GM21360 (cell line): ENCODE measurements around the gene CXCR5.

ENCODE experiments used
- ATAC-seq: cut with Tn5 transposase; IDR thresholded peaks from one replicate; pipeline ENCODE4 v1.9.1; 2021; ENCODE audit warnings: mild to moderate bottlenecking, moderate library complexity; ENCODE audit not compliant: unreplicated experiment

The CXCR5 gene

DNA sequence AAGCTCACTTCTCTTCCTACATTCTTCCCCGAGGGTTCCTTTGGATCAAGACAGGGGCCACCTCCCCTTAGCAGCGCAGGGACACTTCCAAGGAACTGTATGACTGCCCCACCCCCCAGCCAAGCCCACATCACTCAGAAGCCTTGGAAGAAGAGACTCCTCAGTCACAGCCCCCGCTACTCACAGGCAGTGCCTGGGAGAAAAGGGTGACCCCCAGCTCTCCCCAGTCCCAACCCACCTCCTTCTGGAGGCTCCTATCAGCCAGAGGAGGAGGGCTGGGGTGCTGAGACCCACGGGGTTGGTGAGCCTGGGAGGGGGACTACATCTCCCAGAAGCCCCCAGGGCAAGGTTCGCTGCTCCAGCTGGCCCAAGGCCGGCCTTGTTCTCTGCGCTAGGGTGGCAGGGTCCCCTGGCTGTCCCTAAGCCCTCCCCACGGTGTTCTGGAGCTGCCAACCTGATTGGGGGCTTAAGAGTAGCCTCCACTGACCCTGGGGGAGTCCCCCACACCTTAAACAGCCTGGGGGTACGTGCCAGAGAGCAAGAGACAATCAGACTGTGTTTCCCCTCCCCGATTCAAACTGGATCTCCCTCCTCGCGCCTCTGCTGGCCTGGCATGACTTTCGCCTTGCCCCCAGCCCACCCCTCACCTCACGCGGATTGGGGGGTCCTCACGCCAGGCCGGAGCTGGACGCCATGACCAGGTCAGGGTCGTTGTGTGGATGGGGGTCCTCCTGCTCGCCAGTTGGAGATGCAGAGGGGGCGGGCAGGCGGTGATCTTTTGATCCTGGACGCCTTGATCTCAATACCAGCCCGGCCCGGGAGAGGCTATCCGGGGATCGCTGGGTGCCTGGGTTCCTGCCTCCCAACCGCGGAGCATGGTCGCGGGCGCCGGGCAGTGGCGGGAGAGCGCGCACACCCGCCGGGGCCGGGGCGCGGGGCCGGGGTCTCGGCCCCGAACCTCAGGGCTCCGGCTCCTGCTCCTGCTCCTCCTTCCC is 41.2 kb downstream of the CXCR5 start:
- no peak for ATAC-seq

DNA sequence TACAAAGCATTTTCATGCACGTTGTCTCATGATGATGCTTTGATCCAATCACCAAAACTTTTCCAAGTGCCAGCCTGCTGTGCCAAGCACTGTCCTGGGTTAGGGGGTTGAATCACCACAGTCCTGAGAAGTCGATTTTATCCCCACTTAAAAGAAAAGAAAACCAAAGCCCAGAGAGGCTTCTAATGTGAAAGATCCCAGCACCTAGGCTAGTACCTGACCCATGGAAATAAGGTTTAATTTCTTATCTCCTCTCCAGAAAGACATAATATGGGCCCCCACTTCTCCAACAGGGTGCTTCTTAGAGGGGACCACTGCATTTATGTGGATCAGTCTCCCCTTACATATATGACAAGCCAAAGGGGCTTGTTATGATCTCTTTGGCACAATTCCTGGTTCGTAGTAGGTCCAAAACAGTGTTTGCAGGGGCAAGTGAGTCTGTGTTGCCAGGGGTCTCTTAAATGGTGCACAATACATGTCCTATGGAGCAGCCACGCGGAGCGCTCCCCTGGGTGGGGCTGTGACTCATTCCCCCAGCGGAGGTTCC is 43.9 kb downstream of the CXCR5 start:
- ATAC-seq, result no peak

DNA sequence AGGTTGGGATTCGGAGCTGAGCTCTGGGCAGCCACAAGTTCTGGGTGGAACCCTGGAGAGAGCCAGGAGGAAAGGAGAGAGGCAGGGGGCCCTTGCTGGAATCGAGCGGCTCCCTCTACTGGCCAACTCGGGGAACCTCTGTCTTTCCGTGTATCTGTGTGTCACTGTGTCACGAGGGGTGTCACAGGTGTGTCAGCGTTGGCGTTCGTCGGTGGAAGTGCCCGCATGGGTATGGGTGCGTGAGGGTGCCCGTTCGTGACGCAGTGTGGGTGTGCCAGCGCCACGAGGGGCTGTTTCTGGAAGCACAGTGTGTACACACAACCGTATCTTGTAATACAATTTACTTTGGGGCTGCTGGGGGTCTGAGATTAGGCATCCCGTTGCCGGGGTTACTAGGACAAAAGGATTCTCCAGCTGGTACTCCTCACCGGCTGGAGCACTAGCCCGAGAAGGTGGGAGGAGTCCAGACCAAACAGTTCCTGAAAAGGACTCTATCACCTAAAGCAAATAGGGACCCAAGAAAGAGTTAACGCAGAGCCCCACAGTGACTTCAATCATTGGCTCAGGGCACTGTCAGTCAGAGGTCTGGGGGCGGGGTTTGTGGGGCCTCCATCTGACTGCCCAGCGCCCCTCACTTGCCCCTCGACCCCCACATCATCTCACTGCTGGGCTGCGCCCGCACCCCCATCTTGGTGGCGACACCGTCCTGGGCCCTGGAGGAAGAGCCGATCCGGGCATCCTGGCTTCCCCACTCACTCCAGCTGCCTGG is 44.6 kb downstream of the CXCR5 start:
- ATAC-seq, result peak; percentile 37

DNA sequence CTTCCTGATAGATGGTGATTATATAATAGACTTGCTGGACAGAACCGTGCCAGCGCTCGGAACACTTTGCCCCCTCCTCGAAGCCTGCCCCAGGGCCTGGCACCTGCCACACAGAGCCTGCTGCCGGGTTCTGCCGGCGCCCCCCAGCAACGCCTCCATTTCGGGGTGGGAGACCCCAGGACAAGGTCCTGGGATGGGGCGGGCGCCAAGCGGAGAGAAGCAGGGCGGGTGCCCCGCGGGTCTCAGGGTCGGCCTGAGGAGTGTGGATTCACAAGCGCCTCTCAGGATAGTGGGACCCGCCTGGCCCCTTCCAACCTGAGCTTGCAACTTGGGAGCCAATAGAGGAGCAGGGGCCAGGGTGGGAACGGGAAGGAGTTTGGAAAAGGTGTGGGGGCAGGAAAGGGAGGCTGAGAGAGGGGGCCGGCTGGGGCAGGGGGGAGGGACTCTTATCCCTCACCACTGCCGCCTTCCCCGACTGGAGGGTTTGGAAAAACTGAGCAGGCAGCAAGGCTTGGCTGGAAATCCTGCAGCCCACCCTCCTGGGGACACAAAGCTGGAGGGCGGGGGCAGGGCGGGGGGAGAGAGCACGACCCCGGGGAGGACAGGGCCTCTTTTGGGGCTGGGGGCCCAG is 45.3 kb downstream of the CXCR5 start:
- peak; percentile 3 for ATAC-seq

DNA sequence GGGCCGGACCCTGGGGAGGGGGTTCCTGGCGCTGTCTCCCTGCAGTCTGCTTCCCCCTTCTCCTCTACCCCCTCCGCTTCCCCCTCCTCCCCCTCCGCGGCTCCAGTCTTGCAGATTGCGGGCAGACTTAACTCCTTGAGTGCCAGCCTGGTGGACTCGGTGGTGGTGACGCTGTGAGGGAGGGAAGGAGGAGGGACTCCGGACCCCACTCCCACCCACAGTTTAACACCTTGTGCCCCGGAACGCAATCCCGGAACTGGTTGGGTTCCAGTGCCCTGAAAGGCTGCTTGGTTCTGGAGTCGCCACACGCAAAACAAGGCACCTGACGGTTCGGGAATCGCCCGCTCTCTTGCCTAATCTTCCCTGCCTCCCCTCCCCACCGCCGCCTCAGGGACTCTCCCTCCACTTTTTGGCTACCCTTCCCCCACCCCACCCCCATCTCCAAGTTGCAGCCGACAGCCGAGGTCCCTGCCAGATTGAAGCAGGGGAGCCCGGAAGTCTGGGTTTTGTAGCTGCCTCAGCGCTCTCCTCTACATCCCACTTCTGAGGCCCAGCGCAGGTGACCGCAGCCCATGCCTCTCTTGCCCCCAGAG is 45.9 kb downstream of the CXCR5 start:
- no peak for ATAC-seq

DNA sequence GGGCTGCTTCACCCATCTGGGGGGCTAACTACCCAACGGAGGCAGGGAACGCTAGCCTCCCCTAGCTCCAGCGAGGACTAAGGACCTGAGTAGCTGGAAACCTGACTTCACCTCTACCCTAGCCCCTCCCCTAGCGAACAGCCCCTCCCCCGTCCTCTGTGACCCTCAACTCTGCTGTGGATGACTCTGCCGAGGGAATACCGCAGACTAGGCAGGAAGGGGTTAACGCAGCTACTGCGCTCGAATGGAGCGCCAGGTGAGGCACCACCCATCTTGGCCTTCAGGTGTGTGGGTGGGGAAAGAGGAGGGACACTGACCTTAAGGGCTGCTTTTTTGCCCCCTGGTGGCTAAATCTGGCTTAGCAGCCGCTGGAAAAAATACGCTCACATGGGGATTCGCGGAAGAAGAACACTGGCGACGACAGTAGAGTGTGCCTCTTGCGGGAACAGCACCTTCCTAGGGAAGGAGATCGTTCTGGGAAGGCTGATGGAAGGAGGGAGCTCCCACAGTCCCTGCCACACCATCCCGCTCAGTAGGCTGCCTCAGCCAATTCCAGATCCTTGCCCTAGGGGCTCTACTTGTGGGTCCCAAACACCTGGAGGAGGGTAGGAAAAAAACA is 46.5 kb downstream of the CXCR5 start:
- ATAC-seq, result no peak

DNA sequence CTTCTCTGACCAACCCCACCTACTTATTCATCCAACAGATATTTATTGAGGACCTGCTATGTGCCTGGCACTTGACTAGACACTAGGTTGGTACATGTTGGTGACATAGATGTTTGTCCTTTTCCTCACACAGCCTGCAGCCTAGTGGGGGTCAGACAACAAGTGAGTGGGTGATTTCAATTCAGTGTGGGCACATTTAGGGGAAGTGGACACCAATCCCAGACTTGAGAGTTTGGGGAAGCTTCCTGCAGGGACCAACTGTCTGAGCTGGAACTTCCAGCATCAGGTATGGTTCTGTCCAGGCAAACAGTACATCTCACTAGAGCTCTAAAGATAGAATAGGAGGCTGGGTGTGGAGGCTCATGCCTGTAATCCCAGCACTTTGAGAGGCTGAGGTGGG is 47.9 kb downstream of the CXCR5 start:
- no peak for ATAC-seq

DNA sequence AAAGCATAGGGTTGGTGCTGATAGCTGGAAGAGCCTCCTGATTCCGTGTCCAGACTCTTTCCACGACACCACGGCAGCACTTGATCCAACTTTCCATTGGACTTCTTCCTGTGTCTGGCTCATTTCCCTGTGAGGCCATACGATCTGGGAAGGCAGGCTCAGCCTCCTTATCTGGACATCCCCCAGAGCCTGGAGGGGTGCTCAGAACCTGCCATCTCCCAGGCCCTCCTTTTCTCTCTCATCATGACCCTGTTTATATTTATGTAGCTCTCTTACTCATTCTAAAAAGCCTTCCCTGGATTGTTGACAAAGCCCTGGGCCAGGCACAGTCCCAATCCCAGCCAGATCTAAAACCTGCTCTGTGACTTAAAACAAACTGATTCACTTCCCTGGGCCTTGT is 49.8 kb downstream of the CXCR5 start:
- ATAC-seq, result no peak

DNA sequence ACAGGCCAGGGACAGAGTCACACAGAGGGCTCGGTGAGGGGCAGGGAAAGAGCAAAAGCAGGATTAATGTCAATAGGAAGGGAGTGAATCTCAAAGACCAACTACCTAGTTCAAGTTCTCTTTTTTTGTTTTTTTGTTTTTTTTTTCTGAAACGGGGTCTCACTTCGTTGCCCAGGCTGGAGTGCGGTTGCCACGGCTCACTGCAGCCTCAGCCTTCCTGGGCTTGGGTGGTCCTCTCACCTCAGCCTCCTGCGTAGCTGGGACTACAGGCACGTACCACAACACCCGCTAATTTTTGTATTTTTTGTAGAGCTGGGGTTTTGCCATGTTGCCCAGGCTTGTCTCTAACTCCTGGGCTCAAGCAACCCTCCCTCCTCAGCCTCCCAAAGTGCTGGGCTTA is 51.7 kb downstream of the CXCR5 start:
- ATAC-seq, result no peak

DNA sequence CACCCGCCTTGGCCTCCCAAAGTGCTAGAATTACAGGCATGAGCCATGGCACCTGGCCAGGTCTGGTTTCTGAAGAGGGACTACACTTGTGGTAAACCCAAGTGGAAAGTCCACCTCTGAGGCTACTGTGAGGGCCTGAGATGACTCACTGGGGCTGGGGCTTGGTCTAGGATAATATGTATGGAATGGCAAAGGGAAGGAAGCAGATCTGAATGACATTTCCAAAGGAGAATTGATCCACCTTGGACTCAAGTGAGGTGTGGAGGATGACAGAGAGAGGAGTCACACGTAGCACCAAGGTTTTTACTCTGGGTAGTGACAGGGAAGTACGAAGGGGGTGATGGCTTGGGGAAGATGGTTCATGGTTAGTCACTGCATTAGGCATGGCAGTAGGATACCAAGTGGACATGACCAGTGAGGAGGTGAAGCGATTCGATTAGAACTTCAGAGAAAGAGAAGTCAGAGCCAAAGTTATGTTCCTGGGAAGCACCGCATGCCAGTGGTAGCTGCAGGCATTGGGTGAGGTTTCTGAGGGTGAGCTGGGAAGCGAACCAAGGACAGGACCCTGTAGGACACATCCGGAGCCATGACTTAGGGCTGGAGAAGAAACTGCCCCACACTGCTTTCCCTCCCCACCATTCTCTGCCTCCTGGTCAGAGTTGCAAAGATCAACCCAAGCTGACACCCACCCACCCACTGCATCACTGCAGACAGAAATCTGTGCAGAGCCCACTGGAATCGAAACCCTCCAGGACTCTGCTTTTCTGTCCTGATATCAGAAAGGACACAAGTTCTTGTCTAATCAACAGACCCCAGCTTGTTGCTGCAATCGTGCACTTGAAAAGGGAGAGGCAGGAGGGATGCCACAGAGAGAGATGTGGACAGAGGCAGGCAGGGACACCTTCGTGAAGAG is 55.1 kb downstream of the CXCR5 start:
- ATAC-seq, result no peak

DNA sequence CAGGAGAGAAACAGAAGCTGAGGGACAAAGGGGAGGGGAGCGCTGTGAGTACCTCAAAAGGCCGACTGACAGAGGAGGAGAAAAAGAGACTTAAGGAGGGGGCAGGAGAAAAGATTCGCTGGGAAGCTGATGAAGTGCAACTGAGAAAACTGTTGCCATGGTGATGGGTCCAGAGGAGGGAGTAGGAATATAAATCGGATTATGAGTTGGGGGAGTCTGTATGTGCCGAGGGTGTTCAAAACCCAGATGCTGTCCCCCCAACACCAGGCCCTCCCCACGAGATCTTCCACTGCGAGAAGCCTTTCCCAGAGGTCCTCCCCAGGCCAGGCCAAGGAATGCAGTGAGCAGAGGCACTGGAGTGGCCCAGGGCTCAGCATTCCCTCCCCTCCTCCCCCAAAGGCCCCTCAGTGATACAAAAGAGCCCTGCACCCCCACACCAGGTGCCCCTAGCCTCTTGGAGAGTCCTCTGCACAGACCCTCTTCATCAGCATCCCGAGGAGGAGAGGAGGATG is 55.8 kb downstream of the CXCR5 start:
- ATAC-seq, result no peak

DNA sequence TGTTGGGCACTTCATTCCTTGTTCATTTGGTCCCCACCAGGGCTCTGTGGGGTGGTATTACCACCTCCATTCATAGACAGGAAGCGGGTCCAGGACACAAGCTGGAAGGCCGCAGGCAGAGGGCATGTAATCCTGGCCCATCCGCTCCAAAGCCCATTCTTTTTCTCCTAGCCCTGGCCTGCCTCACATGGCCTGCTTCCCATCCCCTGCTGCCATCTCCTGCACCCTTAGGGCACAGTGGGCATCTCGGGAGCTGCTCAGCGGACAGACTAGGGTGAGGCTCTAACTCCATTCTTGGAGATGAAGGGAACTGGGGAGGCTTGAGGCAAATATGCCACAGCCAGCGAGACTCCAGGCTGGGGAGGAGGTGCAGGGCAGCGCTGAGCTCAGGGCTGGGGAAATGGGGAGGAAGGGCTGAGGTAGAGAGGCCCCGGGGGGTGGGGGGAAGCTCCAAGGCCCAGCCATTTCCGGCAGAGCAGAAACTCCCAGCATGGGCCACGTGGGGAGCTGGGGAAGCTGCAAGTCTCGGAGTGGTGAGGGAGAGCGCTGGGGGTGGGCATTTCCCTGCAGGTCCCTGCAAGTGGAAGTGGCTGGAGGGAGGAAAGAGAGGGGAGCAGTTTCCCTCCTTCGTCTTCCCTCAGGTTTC is 56.4 kb downstream of the CXCR5 start:
- no peak for ATAC-seq

DNA sequence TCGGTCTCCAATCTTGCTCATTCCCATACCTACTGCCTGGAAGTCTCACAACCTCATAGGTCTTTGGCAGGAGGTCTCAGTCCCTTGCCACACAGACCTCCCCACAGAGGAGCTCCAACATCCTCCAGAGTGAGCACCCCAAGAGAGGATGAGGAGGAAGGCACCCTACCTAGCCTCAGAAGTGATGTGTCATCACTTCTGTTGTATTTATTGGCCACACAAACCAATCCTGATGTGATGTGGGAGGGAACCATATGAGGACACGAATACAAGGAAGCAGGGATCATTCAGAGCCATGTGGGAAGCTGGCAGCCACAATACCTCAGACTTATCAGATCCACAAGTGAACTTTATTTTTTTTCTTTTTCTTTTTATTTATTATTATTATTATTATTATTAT is 63.4 kb downstream of the CXCR5 start:
- ATAC-seq, result no peak
